H1 (cell line): Measurements from ENCODE around the gene SLC9A3. TPM values are rescaled to one million over a fixed set of nuclear protein-coding genes. Genes with fewer than 3 reads are reported as not detected.

Experiments
- CTCF ChIA-PET: fragments of 300-600 bp; sonication (Branson Sonifier 250); formaldehyde crosslinking; loops from one replicate; lab custom pipeline; 2021; ENCODE audit not compliant: partially characterized antibody; lab: Charles Lee
- POLR2A ChIA-PET: fragments of 300-600 bp; sonication (Branson Sonifier 250); formaldehyde crosslinking; loops from one replicate; lab custom pipeline; 2021; ENCODE audit warnings: inconsistent platforms; ENCODE audit not compliant: partially characterized antibody; lab: Charles Lee
- DNase-seq, 2 experiments: peaks; one replicate each; pipeline versions ENCODE4 v3.0.0 to v3.0.0-alpha.2; 2010 to 2022; ENCODE audit warnings: low spot score in 2 of 2, low read depth in 1 of 2, mixed read lengths in 1 of 2
- FAIRE-seq: peaks from 2 replicates; lab custom pipeline; 2011; peaks lifted over from hg19 to GRCh38; lab: Jason Lieb, UNC
- H2AFZ ChIP-seq: 2 replicates; pipeline ENCODE4 v1.8.1; 2012; ENCODE audit warnings: low read length, inconsistent platforms
- H2AK5ac ChIP-seq: 2 replicates; pipeline ENCODE4 v1.6.1; 2013; ENCODE audit warnings: low read depth, low read length
- H2BK120ac ChIP-seq: replicated peaks from 2 replicates; pipeline ENCODE3; 2013; ENCODE audit warnings: low read depth, low read length, inconsistent platforms
- H2BK12ac ChIP-seq: 2 replicates; pipeline ENCODE4 v1.6.1; 2013; ENCODE audit warnings: low read depth, low read length
- H2BK15ac ChIP-seq: 2 replicates; pipeline ENCODE4 v1.6.1; 2013; ENCODE audit warnings: low read length
- H2BK20ac ChIP-seq: 2 replicates; pipeline ENCODE4 v1.6.1; 2013; ENCODE audit warnings: low read length
- H2BK5ac ChIP-seq: 2 replicates; pipeline ENCODE4 v1.6.1; 2013; ENCODE audit warnings: low read depth, low read length
- H3K14ac ChIP-seq: 2 replicates; pipeline ENCODE4 v1.6.1; 2013; ENCODE audit warnings: inconsistent platforms; ENCODE audit not compliant: insufficient read length
- H3K18ac ChIP-seq: 2 replicates; pipeline ENCODE4 v1.6.1; 2013; ENCODE audit warnings: low read length; ENCODE audit errors: extremely low read depth
- H3K23ac ChIP-seq: 2 replicates; pipeline ENCODE4 v1.6.1; 2013; ENCODE audit warnings: inconsistent platforms; ENCODE audit not compliant: insufficient read length
- H3K23me2 ChIP-seq: 2 replicates; pipeline ENCODE4 v1.6.1; 2013; ENCODE audit warnings: low read depth, low read length
- H3K27ac ChIP-seq: 2 replicates; pipeline ENCODE4 v1.6.1; 2011; ENCODE audit warnings: low read depth, low read length, inconsistent platforms
- H3K27me3 ChIP-seq, 4 experiments: replicated peaks in 1 of 4; 1 replicate in 1 of 4; 2 replicates in 3 of 4; pipeline versions ENCODE4 v1.6.1 to v1.8.1; 2011 to 2013; ENCODE audit warnings: low read length in 3 of 4, mild to moderate bottlenecking in 3 of 4, inconsistent platforms in 2 of 4, mixed read lengths in 2 of 4, moderate library complexity in 1 of 4; ENCODE audit not compliant: control insufficient read depth in 3 of 4, insufficient read depth in 3 of 4; ENCODE audit errors: extremely low read depth in 1 of 4
- H3K36me3 ChIP-seq, 4 experiments: 2 replicates each; pipeline versions ENCODE4 v1.6.1 to v1.8.1; 2011 to 2013; ENCODE audit warnings: mild to moderate bottlenecking in 4 of 4, low read length in 3 of 4, moderate library complexity in 2 of 4, control low read depth in 1 of 4, inconsistent platforms in 1 of 4; ENCODE audit not compliant: insufficient read depth in 4 of 4, control insufficient read depth in 2 of 4
- H3K4ac ChIP-seq: replicated peaks from 2 replicates; pipeline ENCODE3; 2013; ENCODE audit warnings: low read length, low read depth, mixed read lengths, inconsistent platforms; ENCODE audit not compliant: insufficient read length
- H3K4me1 ChIP-seq, 4 experiments: replicated peaks in 1 of 4; 1 replicate in 1 of 4; 2 replicates in 3 of 4; pipeline versions ENCODE4 v1.6.1 to v1.8.1; 2011 to 2013; ENCODE audit warnings: low read length in 3 of 4, inconsistent platforms in 2 of 4, mixed read lengths in 1 of 4; ENCODE audit not compliant: insufficient read depth in 4 of 4, control insufficient read depth in 3 of 4
- H3K4me2 ChIP-seq, 2 experiments: 2 replicates each; pipeline versions ENCODE4 v1.6.1 to v1.8.1; 2011 to 2013; ENCODE audit warnings: low read depth in 2 of 2, low read length in 2 of 2, control low read depth in 1 of 2, inconsistent platforms in 1 of 2, mild to moderate bottlenecking in 1 of 2; ENCODE audit not compliant: insufficient read depth in 1 of 2
- H3K4me3 ChIP-seq, 4 experiments: fragments of 200-600, 300-600 bp in 1 of 4; sonication (generic), shearing (Covaris generic), sonication (Bioruptor Twin) in 1 of 4; 2 replicates each; pipeline versions ENCODE4 v1.5.1 to v1.8.1; 2011 to 2016; ENCODE audit warnings: low read length in 4 of 4, low read depth in 3 of 4, control low read depth in 2 of 4, inconsistent platforms in 2 of 4, mild to moderate bottlenecking in 2 of 4, mixed read lengths in 1 of 4, moderate library complexity in 1 of 4; ENCODE audit not compliant: insufficient read depth in 2 of 4; ENCODE audit errors: extremely low read depth in 1 of 4
- H3K56ac ChIP-seq: replicated peaks from 2 replicates; pipeline ENCODE3; 2013; ENCODE audit warnings: low read depth, mild to moderate bottlenecking, mixed read lengths, low read length, inconsistent platforms; ENCODE audit not compliant: insufficient read length
- H3K79me1 ChIP-seq: 2 replicates; pipeline ENCODE4 v1.6.1; 2013; ENCODE audit warnings: low read depth, low read length, control low read depth
- H3K79me2 ChIP-seq, 2 experiments: 2 replicates each; pipeline versions ENCODE4 v1.6.1 to v1.8.1; 2012 to 2013; ENCODE audit warnings: low read length in 2 of 2, mild to moderate bottlenecking in 2 of 2, inconsistent platforms in 1 of 2; ENCODE audit not compliant: insufficient read depth in 2 of 2, control insufficient read depth in 1 of 2
- H3K9ac ChIP-seq, 4 experiments: replicated peaks in 1 of 4; 1 replicate in 1 of 4; 2 replicates in 3 of 4; pipeline versions ENCODE4 v1.6.1 to v1.8.1; 2011 to 2013; ENCODE audit warnings: low read depth in 3 of 4, low read length in 3 of 4, control low read depth in 2 of 4, mild to moderate bottlenecking in 2 of 4, moderate library complexity in 2 of 4, inconsistent platforms in 1 of 4; ENCODE audit errors: extremely low read depth in 1 of 4
- H3K9me3 ChIP-seq, 2 experiments: 2 replicates each; pipeline versions ENCODE4 v1.6.1 to v1.8.1; 2012 to 2013; ENCODE audit warnings: mild to moderate bottlenecking in 2 of 2, moderate library complexity in 2 of 2, control low read depth in 1 of 2, inconsistent platforms in 1 of 2, low read depth in 1 of 2, low read length in 1 of 2, mixed read lengths in 1 of 2; ENCODE audit not compliant: insufficient read depth in 2 of 2
- H4K20me1 ChIP-seq, 2 experiments: replicated peaks in 1 of 2; 2 replicates each; pipeline versions ENCODE3 to v1.8.1; 2011 to 2013; ENCODE audit warnings: inconsistent platforms in 2 of 2, low read length in 2 of 2, mild to moderate bottlenecking in 1 of 2; ENCODE audit not compliant: insufficient read depth in 2 of 2, control insufficient read depth in 1 of 2
- H4K5ac ChIP-seq: 2 replicates; pipeline ENCODE4 v1.6.1; 2013; ENCODE audit warnings: low read length, low read depth, mixed read lengths, inconsistent platforms; ENCODE audit not compliant: insufficient read length
- H4K8ac ChIP-seq: 2 replicates; pipeline ENCODE4 v1.8.0; 2013; ENCODE audit warnings: mild to moderate bottlenecking, moderate library complexity, low read length, inconsistent platforms; ENCODE audit not compliant: insufficient read depth; ENCODE audit errors: extremely low read depth
- H4K91ac ChIP-seq: replicated peaks from 2 replicates; pipeline ENCODE3; 2013; ENCODE audit warnings: low read length, mixed read lengths, inconsistent platforms; ENCODE audit not compliant: insufficient read length
- BACH1 ChIP-seq: IDR thresholded peaks from 2 replicates; pipeline ENCODE4 v1.6.1; 2012; ENCODE audit warnings: low read length, improper control_type of control experiment
- CHD1 ChIP-seq: IDR thresholded peaks from 2 replicates; pipeline ENCODE4 v1.6.1; 2012; ENCODE audit warnings: low read depth, low read length, improper control_type of control experiment
- CTBP2 ChIP-seq: IDR thresholded peaks from 2 replicates; pipeline ENCODE4 v1.7.0; 2011; ENCODE audit warnings: borderline replicate concordance, mild to moderate bottlenecking, moderate library complexity, mixed read lengths, low read length; ENCODE audit not compliant: insufficient read depth, insufficient read length
- E2F6 ChIP-seq: IDR thresholded peaks from 2 replicates; pipeline ENCODE4 v1.6.1; 2012; ENCODE audit warnings: inconsistent platforms
- EZH2 ChIP-seq: fragments of 200-600 bp; sonication (generic); IDR thresholded peaks from 2 replicates; pipeline ENCODE4 v1.7.1; 2012; ENCODE audit warnings: low read depth, mild to moderate bottlenecking, moderate library complexity, low read length, inconsistent platforms; ENCODE audit not compliant: severe bottlenecking
- HDAC6 ChIP-seq: IDR thresholded peaks from one replicate; pipeline ENCODE4 v1.7.1; 2012; ENCODE audit warnings: low read depth, mild to moderate bottlenecking, inconsistent platforms, low read length, moderate library complexity
- JUN ChIP-seq: IDR thresholded peaks from 2 replicates; pipeline ENCODE4 v1.6.1; 2011; ENCODE audit warnings: low read depth, mild to moderate bottlenecking, improper control_type of control experiment, low read length
- KDM4A ChIP-seq: IDR thresholded peaks from one replicate; pipeline ENCODE4 v1.7.1; 2012; ENCODE audit warnings: low read depth, mild to moderate bottlenecking, moderate library complexity, low read length, inconsistent platforms; ENCODE audit not compliant: severe bottlenecking
- MAX ChIP-seq: IDR thresholded peaks from 2 replicates; pipeline ENCODE4 v1.6.1; 2012; ENCODE audit warnings: inconsistent platforms
- RAD21 ChIP-seq, 2 experiments: IDR thresholded peaks in 1 of 2; conservative IDR thresholded peaks in 1 of 2; 2 replicates each; pipeline ENCODE4 v1.6.1; 2011; ENCODE audit warnings: low read depth in 2 of 2, low read length in 2 of 2, improper control_type of control experiment in 1 of 2, inconsistent platforms in 1 of 2, mild to moderate bottlenecking in 1 of 2, moderate library complexity in 1 of 2
- RFX5 ChIP-seq: IDR thresholded peaks from 2 replicates; pipeline ENCODE4 v1.6.1; 2011; ENCODE audit warnings: low read depth, low read length, improper control_type of control experiment, borderline replicate concordance
- SP2 ChIP-seq: IDR thresholded peaks from 2 replicates; pipeline ENCODE4 v1.6.1; 2012; ENCODE audit warnings: mild to moderate bottlenecking, low read length, inconsistent platforms
- ZNF274 ChIP-seq: IDR thresholded peaks from 2 replicates; pipeline ENCODE4 v1.7.0; 2012; ENCODE audit warnings: low read length, borderline replicate concordance; ENCODE audit errors: extremely low read depth
- WGBS, 2 experiments: shearing (Covaris generic) in 1 of 2; methylation state at CpG; one replicate each; pipeline versions ENCODE4 v1.1.6 to v1.1.7; 2013 to 2015; ENCODE audit warnings: low lambda C conversion rate in 2 of 2, mixed read lengths in 2 of 2, inconsistent platforms in 1 of 2, low coverage in 1 of 2, missing lambda C conversion rate in 1 of 2; ENCODE audit not compliant: insufficient replicate concordance in 2 of 2, insufficient coverage in 1 of 2, insufficient read length in 1 of 2; ENCODE audit errors: extremely low coverage in 1 of 2, missing lambda C conversion rate in 1 of 2; 5-methylcytosine and 5-hydroxymethylcytosine counted together
- polyA plus RNA-seq, 7 experiments: library from polyadenylated mRNA; depleted of rRNA in 3 of 7; stranded (reverse) in 5 of 7; unstranded in 2 of 7; fragments of >200 nt in 5 of 7; fragments of 200-250 nt in 2 of 7; gene quantifications; 1 replicate in 5 of 7; 2 replicates in 1 of 7; 4 replicates in 1 of 7; pipeline versions ENCODE4 v1.2.1 to v1.2.3, GENCODE V29; 2011 to 2013; ENCODE audit warnings: missing spikeins in 2 of 7, mixed read lengths in 2 of 7
- total RNA-seq: library from RNA; stranded (reverse); fragmentation: NEBNext Ultra II Directional; extraction: Animal tissue kit (Norgen Biotek cat#: 25700); gene quantifications from 2 replicates; pipeline ENCODE4 v1.2.1, GENCODE V29; 2021

SLC9A3 gene
- total and polyA plus RNA-seq, 2 of the 8 experiments (the other 6 are each of a cell fraction or from before 2014, with no cell fraction given) = 0.95 to 1.0 TPM

GRCh38 chr5:423233-423565, 101.0 kb downstream of the SLC9A3 start:
- H3K23ac ChIP-seq = no peak overlapping the region
- H3K4ac ChIP-seq = no peak overlapping the region
- DNase-seq (no peak), FAIRE-seq (no peak)
- ChIA-PET CTCF (interaction anchor here (1.0 to 3.0 kb wide), 7 partner anchors 9 to 85 kb away, joined by 3 to 8 read pairs (median 4); no protein-coding TSS in a partner anchor), POLR2A (no interaction called here)
- no peak overlapping the region for H2BK12ac ChIP-seq
- no peaks in the 10 kb centered on the region for H3K36me3 ChIP-seq
- H3K14ac ChIP-seq = no peak overlapping the region
- no peak overlapping the region for H3K4me3 ChIP-seq
- no peak overlapping the region for H3K9ac ChIP-seq
- peaks cover 0 to 4% of the 10 kb centered on the region in 2 experiments for H4K20me1 ChIP-seq
- H3K56ac ChIP-seq = no peak overlapping the region
- no peak overlapping the region for H2BK5ac ChIP-seq
- H3K79me1 ChIP-seq = no peaks in the 10 kb centered on the region
- no peaks in the 10 kb centered on the region for H3K79me2 ChIP-seq
- H2AK5ac ChIP-seq = no peak overlapping the region
- peaks cover 0 to 1% of the 10 kb centered on the region in 2 experiments; a peak in 1 of 4 replicates for H3K9me3 ChIP-seq
- no peak overlapping the region for H2AFZ ChIP-seq
- no peak overlapping the region for H4K91ac ChIP-seq
- no peak overlapping the region for H2BK15ac ChIP-seq
- no peak overlapping the region for H4K5ac ChIP-seq
- no peak overlapping the region for H3K4me2 ChIP-seq
- H3K4me1 ChIP-seq = peaks cover 0 to 6% (median 0%) of the 10 kb centered on the region in 4 experiments; a peak in 1 of 7 replicates
- H2BK120ac ChIP-seq = no peak overlapping the region
- H4K8ac ChIP-seq = no peak overlapping the region
- H3K23me2 ChIP-seq = peaks cover 10% of the 10 kb centered on the region; the same call in 1 of the 2 replicates
- no peaks in the 10 kb centered on the region for H3K27me3 ChIP-seq
- H3K18ac ChIP-seq = no peak overlapping the region
- no peak overlapping the region for H2BK20ac ChIP-seq
- no peak overlapping the region for H3K27ac ChIP-seq
- 79% methylated on average over 9 of the region's 9 CpGs; no CpG with 5 or more reads in 1 of the 2 experiments for WGBS, 2 experiments
- TF ChIP-seq E2F6 = no peak
- TF ChIP-seq EZH2 = no peak
- TF ChIP-seq CHD1 = no peak
- TF ChIP-seq CTBP2 = no peak
- TF ChIP-seq JUN = no peak
- TF ChIP-seq ZNF274 = no peak
- no peak for TF ChIP-seq HDAC6
- no peak for TF ChIP-seq SP2
- no peak for TF ChIP-seq RFX5
- no peak for TF ChIP-seq KDM4A
- TF ChIP-seq BACH1 = no peak
- TF ChIP-seq RAD21 (IDR thresholded peaks at IDR 0.05 in 1 of 2, conservative IDR thresholded peaks at IDR 0.05 in 1 of 2; ENCODE audit: low read depth in 2 of 2, low read length in 2 of 2) = no peak
- TF ChIP-seq MAX = no peak
